GM21367 (cell line): Measurements from ENCODE around the gene SHB.
"Not testable (repeated sequence)": the region's sequence is repeated elsewhere in the genome, so short reads cannot be mapped to it uniquely, and the experiment has no call there.

ENCODE experiments used
- ATAC-seq: cut with Tn5 transposase; IDR thresholded peaks from one replicate; pipeline ENCODE4 v1.9.1; 2021; ENCODE audit not compliant: unreplicated experiment

SHB gene

DNA sequence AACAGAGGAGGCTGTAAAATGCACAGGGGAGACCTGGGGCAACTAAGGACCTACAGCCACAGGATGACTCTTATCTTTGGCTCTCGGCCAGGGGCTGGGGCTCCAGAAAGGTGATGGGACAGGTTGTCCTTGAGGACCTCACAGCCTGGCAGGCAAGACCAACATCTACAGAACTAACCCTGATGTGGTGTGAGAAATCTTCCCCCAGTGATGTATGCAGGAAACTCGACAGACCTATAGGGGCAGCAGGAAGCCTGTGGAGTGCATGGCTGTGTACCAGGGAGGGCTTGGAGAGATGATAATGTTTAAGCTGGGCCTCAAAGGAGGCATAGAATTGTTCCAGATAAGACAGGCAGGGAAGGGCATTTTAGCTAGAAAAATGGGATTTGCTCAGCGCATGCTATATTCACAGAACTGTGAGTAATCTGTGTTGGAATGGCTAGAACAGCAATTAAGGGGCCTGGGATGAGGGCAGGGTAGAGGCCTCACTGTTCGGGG is 96.6 kb downstream of the SHB start:
- no peak for ATAC-seq

DNA sequence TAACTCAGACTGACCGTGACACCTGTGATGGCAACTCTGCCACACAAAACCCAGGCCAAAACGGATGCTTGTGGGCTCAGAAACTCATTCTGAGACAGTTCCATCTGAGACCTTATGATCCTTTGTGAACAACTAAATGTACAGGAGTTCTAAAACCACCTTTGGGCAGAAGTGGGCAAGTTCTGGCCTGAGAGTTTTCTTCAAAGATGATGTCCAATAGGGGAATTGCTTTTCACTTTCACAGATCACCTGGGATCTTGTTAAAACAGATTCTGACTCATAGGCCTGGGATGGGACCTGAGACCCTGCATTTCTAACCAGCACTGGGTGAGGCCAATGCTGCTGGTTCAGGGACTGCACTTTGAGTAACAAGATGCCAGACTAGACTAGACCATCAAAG is 97.3 kb downstream of the SHB start:
- ATAC-seq: no peak

DNA sequence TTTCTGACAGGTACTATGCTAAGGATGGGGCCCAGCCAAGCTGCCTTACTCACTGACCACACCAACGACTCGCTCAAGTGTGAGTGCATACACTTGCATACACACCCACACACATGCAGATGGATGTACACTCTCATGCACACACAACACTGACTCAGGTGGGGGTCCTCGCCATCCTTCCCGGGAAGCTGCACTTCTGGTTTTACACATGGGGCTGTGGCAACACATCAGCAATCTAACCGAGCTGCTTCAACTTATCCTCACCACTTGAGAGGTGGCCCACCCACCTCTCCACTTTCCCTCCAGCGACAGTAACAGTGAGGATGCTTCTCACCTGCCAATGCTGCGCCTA is 97.9 kb downstream of the SHB start:
- no peak for ATAC-seq

DNA sequence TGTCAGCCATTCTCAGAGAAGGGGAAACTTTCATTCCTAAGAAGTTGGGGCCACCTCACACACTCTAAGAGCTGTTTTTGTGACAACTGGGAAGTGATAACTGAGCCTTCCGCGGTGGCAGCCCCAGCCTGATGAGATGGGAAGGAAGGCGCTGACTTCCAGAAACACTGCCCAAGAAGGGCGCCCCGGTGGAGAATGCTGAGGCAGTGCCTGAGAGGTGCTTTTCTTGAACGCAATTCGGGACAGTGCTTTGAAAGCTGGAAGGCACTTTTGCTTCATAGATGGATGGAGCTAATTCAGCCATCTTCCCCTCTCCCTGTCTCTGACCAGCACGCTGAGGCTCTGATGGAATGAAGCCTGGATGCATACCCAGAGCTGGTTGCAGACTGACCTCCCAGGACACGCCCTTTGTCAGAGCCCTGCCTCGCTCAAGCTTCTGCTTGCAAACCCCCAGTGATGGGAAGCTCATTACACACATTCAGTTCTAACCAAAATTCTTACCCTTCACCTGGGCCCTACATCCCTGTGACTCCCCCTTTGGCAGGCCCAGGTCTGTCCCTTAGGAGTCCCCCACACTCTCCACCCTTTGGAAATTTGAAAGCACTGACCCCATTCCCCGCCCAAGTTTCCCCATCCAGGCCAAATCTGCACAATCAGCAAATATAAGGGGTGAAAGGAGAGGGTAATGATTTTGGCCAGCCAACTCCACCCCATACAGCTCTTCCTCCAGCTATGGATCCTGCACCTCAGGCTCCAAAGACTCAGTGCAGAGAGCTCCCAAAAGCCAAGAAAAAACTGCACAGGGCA is 98.5 kb downstream of the SHB start:
- no peak for ATAC-seq

DNA sequence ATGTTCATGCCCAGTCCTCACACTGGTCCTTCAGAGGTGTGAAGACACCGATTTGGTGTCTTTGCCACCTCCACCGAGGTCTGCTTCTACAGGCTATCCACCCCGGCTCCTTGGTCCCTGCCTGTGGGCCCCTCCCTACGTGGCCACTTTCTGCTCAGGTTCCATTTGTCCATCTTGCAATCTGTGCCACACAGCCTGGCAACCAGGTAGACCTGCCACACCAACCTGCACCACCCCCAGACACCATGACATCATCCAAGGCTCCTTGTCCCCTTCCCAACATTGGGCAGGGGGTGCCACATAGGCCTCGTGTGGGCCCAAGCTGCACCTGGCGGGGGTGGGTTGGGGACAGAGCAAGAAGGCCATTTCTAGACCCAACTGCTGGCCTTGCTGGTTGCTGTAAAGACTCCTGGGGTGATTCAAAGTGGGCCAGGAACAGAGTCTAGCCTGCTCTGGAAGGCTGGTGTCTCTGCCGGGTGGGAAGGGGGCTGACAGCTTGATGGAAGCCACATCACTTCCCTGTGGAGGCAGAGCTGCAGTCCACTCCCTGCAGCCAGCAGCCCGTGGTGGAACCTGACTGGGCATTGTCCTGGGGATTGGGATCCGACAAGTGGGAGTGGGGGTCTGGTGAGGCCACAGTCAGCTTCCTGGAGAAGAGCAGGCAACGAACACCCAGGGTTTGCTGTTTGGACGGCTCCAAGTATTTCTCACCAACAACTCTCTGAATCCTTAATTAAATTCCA is 99.3 kb downstream of the SHB start:
- ATAC-seq: no peak

DNA sequence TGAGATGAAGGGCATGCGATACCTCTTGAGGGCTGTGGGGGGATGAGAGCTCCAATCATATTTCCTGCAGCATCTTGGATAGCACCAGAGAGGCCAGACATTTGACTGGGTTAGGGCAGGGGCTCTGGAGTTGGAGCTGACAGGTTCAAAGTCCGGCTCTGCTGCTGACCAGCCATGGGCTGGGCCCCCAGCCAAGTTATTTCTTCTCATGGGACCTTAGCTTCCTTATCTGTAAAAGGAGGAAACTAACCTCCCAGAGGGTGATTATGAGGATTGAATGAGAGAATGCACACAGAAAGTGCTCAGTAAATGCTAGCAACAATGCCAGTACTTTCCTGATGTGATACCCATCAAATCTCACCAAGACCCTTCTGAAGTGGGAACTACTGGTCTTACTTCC is 99.9 kb downstream of the SHB start:
- no peak for ATAC-seq

DNA sequence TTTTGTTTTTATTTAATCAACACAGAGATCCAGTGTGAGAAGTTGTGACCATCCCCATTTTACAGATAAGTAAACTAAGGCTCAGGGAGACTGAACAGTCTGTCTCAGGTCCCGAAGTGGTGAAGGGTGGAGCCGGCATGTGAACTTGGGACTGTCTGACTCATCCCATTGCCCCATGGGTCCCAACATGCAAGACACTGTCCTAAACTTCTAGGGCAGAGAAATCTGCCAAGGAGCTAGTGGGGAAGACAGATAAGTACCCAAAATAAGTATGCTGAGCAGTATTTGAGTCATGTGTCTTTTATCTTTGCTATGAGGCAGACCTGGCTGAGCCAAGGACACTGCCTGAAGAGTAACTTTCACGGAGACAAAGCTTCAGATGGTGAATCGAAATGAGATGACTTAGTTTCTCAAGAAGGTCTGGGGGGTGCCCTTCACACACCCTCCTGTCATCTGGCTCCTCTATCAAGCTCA is 100.8 kb downstream of the SHB start:
- no peak for ATAC-seq

DNA sequence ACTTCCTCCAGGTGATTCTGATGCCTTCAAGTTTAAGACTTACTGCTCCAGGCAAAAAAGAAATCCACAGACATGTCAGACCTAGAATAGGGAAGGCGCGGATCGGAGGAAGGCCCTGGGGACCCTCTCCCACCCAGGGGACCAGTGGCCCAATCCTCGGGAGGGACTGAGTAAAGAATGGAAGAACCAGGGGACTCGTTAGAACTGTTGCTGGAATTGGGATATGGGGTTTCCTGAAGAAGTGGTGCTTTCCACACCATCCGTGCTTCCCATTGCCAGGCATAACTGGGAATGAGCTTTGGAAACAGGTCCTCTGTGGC is 101.3 kb downstream of the SHB start:
- no peak for ATAC-seq

DNA sequence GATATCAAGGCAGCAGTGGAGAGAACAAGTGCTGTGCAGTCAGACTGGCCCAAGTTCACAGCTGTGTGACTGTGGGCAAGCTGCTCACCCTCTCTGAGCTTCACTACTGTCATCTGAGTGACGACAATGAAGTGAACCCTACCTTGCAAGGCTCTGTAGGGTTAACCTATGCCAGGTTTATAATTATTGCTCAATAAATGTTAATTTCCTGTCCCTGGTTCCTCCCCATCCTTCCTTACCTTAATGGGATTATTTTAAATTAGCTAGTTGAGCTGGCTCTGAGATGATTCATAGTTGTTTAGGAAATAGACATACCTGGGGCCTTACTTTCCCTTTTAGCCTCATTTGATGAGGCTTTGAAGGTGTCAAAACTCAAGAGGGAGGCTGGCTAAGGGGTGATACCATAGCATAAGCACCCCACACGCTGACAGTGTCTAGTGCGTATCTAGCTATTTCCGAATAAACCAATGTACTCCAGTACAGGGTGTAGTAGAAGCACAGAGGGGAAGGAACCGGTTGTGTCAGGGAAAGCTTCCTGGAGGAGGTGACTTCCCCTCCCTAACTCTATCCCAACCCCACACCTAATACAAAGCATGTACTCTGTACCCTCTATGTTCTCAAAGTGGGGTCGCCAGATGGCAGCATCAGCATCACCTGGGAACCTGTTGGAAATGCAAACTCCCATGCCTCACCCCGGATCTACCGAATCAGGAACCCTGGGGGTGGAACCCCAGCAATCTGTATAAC is 101.8 kb downstream of the SHB start:
- no peak for ATAC-seq

DNA sequence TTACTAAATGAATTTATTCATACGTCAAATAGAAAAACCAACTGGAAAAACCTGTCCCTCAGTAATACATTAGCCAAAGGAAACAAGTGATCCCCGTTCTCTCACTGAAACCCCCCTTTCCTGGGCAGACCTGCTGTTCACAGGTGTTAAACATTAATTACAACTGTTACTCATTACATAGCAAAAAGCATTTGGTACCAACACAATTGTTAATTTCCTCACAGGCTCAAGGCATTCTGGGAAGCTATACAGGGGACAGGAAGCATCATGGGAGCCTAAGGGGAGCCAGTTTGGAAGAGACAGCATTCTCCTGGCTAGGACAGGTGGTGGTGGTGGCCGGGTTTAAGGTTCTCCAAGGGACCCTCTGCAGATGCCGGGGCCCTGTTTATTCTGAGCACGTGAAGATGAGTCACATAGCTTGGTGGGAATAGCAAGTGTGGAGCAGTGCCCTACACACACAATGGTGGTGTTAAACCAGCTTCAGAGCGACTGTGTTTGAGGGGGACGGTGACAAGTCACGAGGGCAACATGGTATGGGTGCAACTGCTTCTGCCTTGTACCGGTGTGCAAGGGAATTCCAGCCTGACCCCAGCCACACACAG is 102.5 kb downstream of the SHB start:
- ATAC-seq: no peak

DNA sequence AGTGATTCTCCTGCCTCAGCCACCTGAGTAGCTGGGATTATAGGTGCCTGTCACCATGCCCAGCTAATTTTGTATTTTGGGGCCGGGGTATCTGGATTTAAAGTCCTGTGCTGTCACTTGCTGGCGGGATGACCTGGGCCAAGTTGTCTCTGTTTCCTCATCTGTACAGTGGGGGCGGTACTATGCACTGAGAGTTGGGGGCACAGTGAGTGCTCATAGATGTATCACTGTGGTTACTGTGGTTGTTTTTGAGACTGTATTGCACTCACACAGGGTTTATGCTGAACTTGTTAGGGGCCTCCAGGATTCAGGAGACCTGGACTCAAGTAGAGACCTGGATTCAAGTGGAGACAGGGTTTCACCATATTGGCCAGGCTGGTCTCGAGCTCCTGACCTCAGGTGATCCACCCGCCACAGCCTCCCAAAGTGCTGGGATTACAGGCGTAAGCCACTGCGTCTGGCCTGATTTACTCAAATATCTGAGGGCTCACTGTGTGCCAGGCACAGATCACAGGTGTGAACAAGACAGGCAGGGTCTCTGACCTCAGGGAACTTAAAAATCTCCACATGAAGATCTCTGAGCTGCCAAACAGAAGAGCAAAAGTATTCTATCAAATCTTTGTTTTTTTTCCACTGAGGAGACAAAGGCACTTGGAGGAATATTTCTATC is 103.2 kb downstream of the SHB start:
- not testable (repeated sequence) for ATAC-seq

DNA sequence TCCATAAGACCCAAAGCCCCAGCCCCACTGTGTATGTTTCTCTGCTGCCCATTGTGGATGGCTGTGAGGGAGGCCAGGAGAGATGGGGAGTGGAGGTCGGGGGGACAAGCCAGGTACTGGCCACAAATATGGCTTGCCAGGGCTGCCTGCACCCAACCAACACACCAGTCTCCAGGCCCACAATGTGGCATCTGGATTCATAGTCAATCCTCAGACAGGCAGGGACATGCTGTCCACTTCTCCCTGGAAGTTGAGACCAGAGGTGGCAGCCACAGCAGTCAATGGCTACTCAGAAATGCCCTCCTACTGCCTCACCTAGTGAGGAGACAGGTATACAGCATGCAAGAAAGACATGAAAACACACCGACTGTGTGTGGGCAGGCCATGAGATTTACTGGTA is 103.9 kb downstream of the SHB start:
- no peak for ATAC-seq

DNA sequence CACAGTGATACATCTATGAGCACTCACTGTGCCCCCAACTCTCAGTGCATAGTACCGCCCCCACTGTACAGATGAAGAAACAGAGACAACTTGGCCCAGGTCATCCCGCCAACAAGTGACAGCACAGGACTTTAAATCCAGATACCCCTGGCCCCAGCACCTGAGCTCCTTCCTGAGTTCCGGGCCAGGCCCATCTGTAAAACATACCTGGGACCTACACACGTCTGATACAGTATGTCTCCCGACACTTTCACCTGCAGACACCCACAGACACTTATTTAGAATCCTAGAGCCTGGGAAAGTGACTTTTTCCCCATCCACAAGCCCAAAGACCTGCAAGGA is 104.3 kb downstream of the SHB start:
- ATAC-seq: no peak

DNA sequence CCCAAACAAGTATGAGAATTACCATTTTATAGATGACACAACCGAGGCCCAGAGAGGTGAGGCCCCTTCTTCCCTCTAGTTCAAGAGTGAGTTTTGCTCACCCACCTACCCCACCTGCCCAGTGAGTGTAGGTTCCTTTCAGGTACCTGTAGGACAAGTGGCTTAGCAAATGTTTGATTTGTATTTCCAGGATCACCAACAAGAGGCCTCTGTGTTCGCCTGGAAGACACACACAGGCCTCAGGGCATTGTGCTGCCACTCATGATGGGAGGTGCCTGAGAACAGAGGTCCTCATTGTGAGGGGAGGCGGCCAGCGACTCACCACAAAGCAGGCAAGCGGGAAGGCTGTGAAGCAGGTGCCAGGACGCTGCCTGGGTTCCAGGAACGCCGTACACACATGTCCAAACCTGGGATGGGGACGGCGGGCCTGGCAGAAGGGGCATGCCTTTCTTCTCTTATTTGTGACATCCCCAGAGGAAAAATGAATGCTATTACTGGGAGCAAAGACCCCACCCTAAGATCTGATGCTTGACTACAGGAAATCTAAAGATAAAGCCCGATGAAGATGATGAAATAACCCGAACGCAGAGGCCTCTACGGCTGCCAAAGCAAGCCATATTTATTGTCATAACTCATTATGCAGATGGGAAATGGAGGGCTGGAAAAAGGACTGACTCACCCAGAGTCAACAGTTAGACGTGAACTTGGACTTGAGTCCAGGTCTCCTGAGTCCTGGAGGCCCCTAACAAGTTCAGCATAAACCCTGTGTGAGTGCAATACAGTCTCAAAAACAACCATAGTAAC is 104.9 kb downstream of the SHB start:
- no peak for ATAC-seq

DNA sequence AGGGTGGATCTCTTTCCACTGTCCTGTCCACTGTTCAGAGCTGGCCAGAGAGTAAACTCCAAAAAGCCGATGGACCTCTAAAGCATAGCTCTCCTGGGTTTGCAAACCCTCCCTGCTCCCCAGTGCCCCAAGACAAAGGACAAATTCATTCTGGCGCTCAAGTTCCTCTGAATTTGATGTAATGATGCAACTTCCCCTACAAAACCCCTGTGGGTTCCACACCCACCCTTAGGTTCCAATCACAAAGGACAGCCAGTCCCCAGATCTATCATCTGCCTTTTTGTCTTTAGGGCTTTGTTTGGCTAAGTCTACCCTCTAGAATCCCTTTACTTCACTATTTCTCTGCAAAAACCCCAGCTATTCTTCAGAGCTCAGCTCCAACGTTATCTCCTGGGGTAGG is 107.7 kb downstream of the SHB start:
- ATAC-seq: no peak

DNA sequence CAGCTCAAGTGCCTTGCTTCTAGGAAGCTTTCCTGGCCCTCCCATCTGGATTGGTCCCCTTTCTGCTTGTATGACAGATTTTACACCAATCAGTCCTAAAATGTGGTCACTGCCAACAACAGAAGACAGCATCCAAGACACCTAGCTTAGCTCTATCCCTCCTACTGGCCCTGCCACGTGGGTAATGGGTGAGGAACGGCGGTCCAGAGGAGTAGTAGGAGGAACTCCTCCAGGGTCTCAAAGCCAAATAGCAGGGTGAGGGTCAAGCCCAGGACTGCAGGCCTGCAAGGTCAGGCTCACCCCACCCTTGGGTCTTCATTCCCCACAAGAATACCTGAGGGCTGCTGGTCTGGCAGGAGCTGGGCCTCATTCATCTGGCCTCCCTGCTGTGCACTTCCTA is 108.4 kb downstream of the SHB start:
- ATAC-seq: no peak

DNA sequence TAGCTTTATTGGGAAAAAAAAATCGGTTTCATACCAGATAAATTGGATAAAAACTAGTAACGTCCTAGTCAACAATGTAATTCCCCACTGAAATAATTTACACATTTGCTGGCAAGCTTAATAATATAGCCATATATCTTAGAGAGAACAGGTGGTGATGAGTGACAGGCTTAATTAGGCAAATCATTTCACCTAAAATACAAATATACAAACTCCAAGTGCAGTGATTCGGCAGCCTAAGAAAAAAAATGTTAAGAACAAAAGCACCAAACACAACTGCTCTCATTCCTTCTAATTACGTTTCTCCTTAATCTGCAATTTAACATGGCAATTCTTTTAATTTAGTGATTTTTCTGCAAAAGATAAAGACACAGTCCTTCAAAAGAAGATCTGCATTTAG is 109.1 kb downstream of the SHB start:
- ATAC-seq: no peak

DNA sequence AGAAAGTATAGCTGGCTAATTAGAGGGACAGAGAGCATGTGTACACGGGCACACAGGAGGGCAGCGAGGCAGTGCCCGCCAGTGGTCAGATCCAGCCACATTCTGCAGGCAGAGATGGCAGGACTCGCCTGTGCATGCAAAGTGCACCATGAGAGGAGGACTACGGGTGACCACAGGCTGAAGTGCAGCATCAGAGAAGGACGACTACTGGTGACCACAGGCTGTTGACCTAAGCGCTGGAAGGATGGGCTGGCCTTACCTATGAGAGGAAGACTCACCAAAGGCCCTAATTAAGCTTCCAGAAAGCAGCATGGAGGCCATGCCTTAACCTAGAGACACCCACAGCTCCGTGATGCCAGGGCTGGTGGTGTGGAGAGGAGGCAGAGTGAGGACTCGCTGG is 110.9 kb downstream of the SHB start:
- no peak for ATAC-seq

DNA sequence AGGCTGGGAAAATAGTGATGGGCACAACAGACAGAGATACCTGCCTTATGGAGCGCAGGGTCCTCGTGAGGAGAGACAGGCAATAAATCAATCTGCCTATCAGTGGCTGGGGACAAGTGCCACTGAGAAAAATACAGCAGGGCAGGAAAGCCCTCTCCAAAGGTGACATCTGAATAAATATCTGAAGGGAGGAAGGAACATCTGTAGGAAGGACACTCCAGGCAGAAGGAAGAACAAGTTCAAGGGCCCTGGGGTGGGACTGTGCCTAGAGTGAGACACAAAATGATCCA is 111.4 kb downstream of the SHB start:
- no peak for ATAC-seq

DNA sequence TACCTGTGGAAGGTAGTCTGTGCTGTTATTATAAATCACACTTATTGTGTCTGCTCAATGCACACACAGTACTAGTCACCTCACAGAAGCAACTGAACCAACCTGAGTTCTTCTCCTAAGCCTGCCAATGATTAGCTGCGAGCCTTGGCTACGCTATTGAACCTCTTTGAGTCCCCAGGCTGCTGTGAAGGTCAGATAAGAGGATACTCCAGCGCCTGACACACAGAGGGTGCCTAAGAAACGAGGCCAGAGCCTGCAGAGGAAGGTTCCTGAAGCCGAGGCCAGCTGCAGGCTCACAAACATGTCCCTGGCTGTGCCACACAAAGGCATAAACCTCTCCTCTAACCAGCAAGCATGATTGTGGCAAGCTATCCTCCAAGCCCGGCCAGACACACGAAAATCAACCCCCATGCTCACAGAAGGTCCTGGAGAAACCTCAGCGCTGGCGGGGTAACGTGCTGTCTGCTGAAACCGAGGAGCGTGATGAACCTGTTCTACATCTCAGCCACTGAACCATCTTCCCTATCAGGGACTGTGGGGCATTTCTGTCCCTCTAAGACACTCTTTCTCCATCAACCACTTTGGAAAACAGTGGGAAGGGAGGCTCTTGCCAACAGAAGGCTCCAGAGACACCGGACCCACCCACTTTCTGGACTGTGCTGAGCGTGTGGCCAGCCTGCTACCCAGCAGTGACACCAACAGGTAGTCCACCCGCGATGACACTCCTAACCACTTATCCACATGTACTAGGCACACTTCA is 111.9 kb downstream of the SHB start:
- ATAC-seq: no peak
